Ectodermal cell (in vitro differentiated cells): ENCODE data around the gene SRRM2.

ENCODE experiments used
- H3K27ac ChIP-seq: 2 replicates; pipeline ENCODE4 v1.7.0; 2013; ENCODE audit warnings: mild to moderate bottlenecking, low read depth, low read length; ENCODE audit not compliant: insufficient read depth, poor library complexity, severe bottlenecking
- H3K27me3 ChIP-seq: 2 replicates; pipeline ENCODE4 v1.7.0; 2013; ENCODE audit warnings: mild to moderate bottlenecking, low read length; ENCODE audit not compliant: insufficient read depth, control insufficient read depth, poor library complexity, severe bottlenecking
- H3K36me3 ChIP-seq: one replicate; pipeline ENCODE4 v1.7.0; 2013; ENCODE audit warnings: low read length; ENCODE audit not compliant: control insufficient read depth, insufficient read depth
- H3K4me1 ChIP-seq: one replicate; pipeline ENCODE4 v1.7.0; 2013; ENCODE audit warnings: low read length; ENCODE audit not compliant: control insufficient read depth, insufficient read depth
- H3K4me3 ChIP-seq: 2 replicates; pipeline ENCODE4 v1.7.0; 2013; ENCODE audit warnings: low read depth, low read length, control low read depth; ENCODE audit not compliant: insufficient read depth
- H3K9me3 ChIP-seq: 2 replicates; pipeline ENCODE4 v1.7.0; 2013; ENCODE audit warnings: mild to moderate bottlenecking, low read length, moderate library complexity; ENCODE audit not compliant: control insufficient read depth
- WGBS, 2 experiments: methylation state at CpG; one replicate each; pipeline ENCODE4 v1.1.7; 2013; ENCODE audit warnings: missing lambda C conversion rate in 2 of 2; 5-methylcytosine and 5-hydroxymethylcytosine counted together

The SRRM2 gene

GRCh38 chr16:2762711-2763110 lies 10.3 kb downstream of the SRRM2 start:
- H3K9me3 ChIP-seq = peaks cover 4% of the 10 kb centered on the region

DNA sequence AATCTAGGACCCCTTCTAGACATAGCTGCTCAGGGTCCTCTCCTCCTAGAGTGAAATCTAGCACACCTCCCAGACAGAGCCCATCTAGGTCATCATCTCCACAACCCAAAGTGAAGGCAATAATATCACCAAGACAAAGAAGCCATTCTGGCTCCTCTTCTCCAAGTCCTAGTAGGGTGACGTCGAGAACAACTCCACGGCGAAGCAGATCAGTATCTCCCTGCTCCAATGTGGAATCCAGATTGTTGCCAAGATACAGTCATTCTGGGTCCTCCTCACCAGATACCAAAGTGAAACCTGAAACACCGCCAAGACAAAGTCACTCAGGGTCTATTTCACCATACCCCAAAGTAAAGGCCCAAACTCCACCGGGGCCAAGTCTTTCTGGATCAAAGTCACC lies 10.7 kb downstream of the SRRM2 start:
- Histone ChIP-seq H3K9me3 (peaks cover 4% of the 10 kb centered on the region), H3K36me3 (peaks cover 100% of the 10 kb centered on the region), H3K27ac (no peak overlapping the region), H3K27me3 (no peaks in the 10 kb centered on the region), H3K4me3 (no peak overlapping the region), H3K4me1 (no peaks in the 10 kb centered on the region)
- 94 to 96% methylated on average over 6 of the region's 6 CpGs for WGBS, 2 experiments

More at GRCh38 chr16:2762711-2763110, 10.3 kb downstream of the SRRM2 start:
- H3K27ac ChIP-seq = no peak overlapping the region
- WGBS, 2 experiments = 93 to 96% methylated on average over 13 of the region's 13 CpGs
- no peak overlapping the region for H3K4me3 ChIP-seq
- no peaks in the 10 kb centered on the region for H3K4me1 ChIP-seq
- H3K36me3 ChIP-seq = peaks cover 100% of the 10 kb centered on the region
- H3K27me3 ChIP-seq = no peaks in the 10 kb centered on the region

- Histone ChIP-seq H3K4me3 (no peak overlapping the region), H3K36me3 (peaks cover 100% of the 10 kb centered on the region), H3K9me3 (peaks cover 4% of the 10 kb centered on the region), H3K27me3 (no peaks in the 10 kb centered on the region), H3K27ac (no peak overlapping the region), H3K4me1 (no peaks in the 10 kb centered on the region)
- 94 to 98% methylated on average over 9 of the region's 9 CpGs for WGBS, 2 experiments
These were observed 12.3 kb downstream of the SRRM2 start for GRCh38 chr16:2764718-2765117.

DNA sequence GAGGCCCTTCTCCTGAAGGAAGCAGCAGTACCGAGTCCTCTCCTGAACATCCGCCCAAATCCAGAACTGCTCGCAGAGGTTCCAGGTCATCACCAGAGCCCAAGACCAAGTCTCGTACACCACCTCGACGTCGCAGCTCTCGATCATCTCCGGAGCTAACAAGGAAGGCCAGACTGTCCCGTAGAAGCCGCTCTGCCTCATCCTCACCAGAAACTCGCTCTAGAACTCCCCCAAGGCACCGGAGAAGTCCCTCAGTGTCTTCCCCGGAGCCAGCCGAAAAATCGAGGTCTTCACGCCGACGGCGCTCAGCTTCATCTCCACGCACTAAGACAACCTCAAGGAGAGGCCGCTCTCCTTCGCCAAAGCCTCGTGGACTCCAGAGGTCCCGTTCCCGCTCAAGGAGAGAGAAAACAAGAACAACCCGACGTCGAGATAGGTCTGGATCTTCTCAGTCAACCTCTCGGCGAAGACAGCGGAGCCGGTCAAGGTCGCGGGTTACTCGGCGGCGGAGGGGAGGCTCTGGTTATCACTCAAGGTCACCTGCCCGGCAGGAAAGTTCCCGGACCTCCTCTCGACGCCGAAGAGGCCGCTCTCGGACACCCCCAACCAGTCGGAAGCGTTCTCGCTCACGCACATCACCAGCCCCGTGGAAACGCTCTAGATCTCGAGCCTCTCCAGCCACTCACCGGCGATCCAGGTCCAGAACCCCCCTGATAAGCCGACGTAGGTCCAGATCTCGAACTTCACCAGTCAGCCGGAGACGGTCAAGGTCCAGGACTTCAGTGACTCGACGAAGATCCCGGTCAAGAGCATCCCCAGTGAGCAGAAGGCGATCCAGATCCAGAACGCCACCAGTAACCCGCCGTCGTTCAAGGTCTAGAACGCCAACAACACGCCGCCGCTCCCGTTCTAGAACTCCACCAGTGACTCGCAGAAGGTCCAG lies 13.3 kb downstream of the SRRM2 start:
- WGBS, 2 experiments = 97% methylated on average over 73 of the region's 73 CpGs
- H3K9me3 ChIP-seq = peaks cover 4% of the 10 kb centered on the region
- H3K27me3 ChIP-seq = no peaks in the 10 kb centered on the region
- no peaks in the 10 kb centered on the region for H3K4me1 ChIP-seq
- no peak overlapping the region for H3K4me3 ChIP-seq
- H3K36me3 ChIP-seq = peaks cover 99% of the 10 kb centered on the region
- no peak overlapping the region for H3K27ac ChIP-seq

- 96 to 97% methylated on average over 44 of the region's 44 CpGs for WGBS, 2 experiments
- Histone ChIP-seq H3K36me3 (peaks cover 94% of the 10 kb centered on the region), H3K27ac (no peak overlapping the region), H3K9me3 (peaks cover 4% of the 10 kb centered on the region), H3K27me3 (no peaks in the 10 kb centered on the region), H3K4me1 (no peaks in the 10 kb centered on the region), H3K4me3 (no peak overlapping the region)
These were observed 14.1 kb downstream of the SRRM2 start for GRCh38 chr16:2766430-2767139.

- Histone ChIP-seq H3K4me1 (no peaks in the 10 kb centered on the region), H3K27ac (no peak overlapping the region), H3K9me3 (peaks cover 4% of the 10 kb centered on the region), H3K27me3 (no peaks in the 10 kb centered on the region), H3K4me3 (no peak overlapping the region), H3K36me3 (peaks cover 91% of the 10 kb centered on the region)
- 96 to 97% methylated on average over 19 of the region's 19 CpGs for WGBS, 2 experiments
These were observed 14.8 kb downstream of the SRRM2 start for GRCh38 chr16:2767140-2767731.

GRCh38 chr16:2767891-2768290 lies 15.5 kb downstream of the SRRM2 start:
- no peak overlapping the region for H3K27ac ChIP-seq
- H3K36me3 ChIP-seq = peaks cover 87% of the 10 kb centered on the region
- H3K9me3 ChIP-seq = peaks cover under 1% of the 10 kb centered on the region
- no peaks in the 10 kb centered on the region for H3K27me3 ChIP-seq
- no peaks in the 10 kb centered on the region for H3K4me1 ChIP-seq
- no peak overlapping the region for H3K4me3 ChIP-seq
- WGBS, 2 experiments = 94 to 95% methylated on average over 14 of the region's 14 CpGs

DNA sequence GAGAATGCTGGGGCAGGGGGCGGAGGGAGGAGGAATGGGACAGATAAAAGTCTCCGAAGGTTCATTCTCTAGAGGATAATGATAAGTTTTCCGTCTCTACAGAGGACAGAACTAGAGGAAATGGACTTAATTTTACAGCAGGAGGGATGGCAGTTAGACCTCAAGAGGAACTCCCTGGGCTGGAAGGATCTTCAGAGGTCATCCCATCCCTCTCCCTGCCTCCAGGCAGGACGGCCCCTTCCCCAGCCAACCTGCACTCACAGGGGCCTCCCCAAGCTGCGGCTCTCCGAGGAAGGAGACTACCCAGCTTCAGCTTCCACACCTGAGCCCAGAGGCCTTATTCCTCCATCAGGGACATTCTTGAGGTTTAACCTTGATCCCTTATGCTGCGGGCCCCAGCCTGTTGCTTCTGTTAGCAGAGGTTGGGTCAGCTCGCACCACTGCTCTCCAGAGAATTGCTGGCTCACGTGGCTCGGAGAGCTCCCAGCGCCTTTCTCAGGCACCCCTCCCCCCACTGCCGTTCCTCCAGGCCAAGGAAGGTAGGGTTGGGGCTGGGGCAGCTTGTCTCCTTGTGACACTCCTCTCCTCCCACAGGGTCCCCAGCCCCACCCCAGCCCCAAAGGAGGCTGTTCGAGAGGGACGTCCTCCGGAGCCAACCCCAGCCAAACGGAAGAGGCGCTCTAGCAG lies 16.1 kb downstream of the SRRM2 start:
- Histone ChIP-seq H3K4me1 (no peaks in the 10 kb centered on the region), H3K9me3 (no peaks in the 10 kb centered on the region), H3K4me3 (no peak overlapping the region), H3K27ac (no peak overlapping the region), H3K36me3 (peaks cover 85% of the 10 kb centered on the region), H3K27me3 (no peaks in the 10 kb centered on the region)
- WGBS, 2 experiments = 91 to 95% methylated on average over 17 of the region's 17 CpGs

DNA sequence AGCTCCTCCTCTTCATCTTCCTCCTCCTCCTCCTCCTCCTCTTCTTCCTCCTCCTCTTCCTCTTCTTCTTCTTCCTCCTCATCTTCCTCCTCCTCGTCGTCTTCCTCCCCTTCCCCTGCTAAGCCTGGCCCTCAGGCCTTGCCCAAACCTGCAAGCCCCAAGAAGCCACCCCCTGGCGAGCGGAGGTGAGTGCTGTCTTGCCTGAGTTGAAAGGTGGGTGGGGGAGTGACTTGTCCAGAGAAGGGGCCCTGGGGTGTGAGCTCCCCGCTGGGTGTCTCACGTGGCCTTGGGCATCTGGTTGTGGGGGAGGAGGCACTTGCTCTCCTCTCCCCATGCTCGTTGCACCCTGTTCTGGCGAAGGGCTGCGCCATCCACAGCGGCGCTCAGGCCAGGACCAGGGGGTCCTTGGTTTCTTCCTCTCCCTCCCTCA lies 16.7 kb downstream of the SRRM2 start:
- Histone ChIP-seq H3K27me3 (no peaks in the 10 kb centered on the region), H3K36me3 (peaks cover 80% of the 10 kb centered on the region), H3K9me3 (no peaks in the 10 kb centered on the region), H3K4me3 (no peak overlapping the region), H3K27ac (no peak overlapping the region), H3K4me1 (no peaks in the 10 kb centered on the region)
- 90 to 93% methylated on average over 11 of the region's 11 CpGs for WGBS, 2 experiments
